LNCaP clone FGC (cell line): ENCODE measurements around the gene APOL4.
"Not testable (repeated sequence)": the region's sequence is repeated elsewhere in the genome, so short reads cannot be mapped to it uniquely, and the experiment has no call there.

Source experiments
- DNase-seq: peaks from one replicate; pipeline ENCODE4 v3.0.0-alpha.2; 2011; ENCODE audit warnings: low read depth
- H3K4me3 ChIP-seq: 2 replicates; pipeline ENCODE4 v1.5.1; 2011; ENCODE audit warnings: mild to moderate bottlenecking, low read depth, low read length, control low read depth
- TF ChIP-seq, protein P1 (sequence below): IDR thresholded peaks from 2 replicates; pipeline ENCODE4 v1.5.1; 2012; ENCODE audit warnings: mild to moderate bottlenecking; ENCODE audit not compliant: control insufficient read depth, insufficient read depth; ENCODE audit errors: extremely low read depth

Gene APOL4

DNA sequence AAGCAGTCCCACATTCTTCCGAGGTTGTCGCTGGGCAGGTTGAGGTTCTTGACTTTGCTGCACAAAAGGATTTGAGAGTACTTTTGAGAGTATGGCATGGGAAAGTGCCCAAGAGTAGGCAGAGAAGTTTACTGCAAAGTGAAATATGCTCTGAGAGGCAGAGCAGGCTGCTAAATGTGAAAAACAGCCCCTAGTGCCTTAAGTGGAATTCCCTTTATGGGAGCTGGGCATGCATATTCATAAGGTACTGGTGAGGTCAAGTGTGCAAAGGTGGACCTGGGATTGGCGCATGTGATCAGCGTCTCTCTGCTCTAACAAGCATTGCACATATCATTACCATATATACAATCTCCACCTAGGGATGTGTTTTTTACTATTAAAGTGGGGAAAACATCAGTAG, 12.0 kb upstream of the APOL4 start:
- TF ChIP-seq, protein P1, sequence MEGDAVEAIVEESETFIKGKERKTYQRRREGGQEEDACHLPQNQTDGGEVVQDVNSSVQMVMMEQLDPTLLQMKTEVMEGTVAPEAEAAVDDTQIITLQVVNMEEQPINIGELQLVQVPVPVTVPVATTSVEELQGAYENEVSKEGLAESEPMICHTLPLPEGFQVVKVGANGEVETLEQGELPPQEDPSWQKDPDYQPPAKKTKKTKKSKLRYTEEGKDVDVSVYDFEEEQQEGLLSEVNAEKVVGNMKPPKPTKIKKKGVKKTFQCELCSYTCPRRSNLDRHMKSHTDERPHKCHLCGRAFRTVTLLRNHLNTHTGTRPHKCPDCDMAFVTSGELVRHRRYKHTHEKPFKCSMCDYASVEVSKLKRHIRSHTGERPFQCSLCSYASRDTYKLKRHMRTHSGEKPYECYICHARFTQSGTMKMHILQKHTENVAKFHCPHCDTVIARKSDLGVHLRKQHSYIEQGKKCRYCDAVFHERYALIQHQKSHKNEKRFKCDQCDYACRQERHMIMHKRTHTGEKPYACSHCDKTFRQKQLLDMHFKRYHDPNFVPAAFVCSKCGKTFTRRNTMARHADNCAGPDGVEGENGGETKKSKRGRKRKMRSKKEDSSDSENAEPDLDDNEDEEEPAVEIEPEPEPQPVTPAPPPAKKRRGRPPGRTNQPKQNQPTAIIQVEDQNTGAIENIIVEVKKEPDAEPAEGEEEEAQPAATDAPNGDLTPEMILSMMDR, result no peak
- no peak for DNase-seq

DNA sequence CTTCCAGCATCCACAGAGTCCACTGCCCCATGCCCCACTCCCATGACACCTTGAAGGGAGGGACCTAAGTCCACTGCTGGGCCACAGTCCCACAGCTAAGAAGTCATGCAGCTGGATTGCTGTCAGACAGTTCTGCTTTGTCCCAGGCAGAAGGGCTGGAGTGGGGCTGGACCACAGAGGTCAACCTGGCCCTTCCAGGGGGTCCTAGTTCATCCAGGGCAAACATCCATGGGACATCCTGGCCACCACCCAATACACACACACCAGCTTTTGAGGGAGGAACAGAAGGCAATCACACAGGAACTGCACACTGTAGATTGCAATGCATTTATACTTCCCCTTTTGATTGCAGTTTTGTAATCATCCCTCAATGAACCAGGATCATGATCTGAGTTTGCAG, 11.3 kb upstream of the APOL4 start:
- TF ChIP-seq, protein P1, result no peak
- H3K4me3 ChIP-seq, result no peak overlapping the region
- DNase-seq, result no peak

More for the DNA sequence above, 12.0 kb upstream of the APOL4 start:
- no peak overlapping the region for H3K4me3 ChIP-seq

DNA sequence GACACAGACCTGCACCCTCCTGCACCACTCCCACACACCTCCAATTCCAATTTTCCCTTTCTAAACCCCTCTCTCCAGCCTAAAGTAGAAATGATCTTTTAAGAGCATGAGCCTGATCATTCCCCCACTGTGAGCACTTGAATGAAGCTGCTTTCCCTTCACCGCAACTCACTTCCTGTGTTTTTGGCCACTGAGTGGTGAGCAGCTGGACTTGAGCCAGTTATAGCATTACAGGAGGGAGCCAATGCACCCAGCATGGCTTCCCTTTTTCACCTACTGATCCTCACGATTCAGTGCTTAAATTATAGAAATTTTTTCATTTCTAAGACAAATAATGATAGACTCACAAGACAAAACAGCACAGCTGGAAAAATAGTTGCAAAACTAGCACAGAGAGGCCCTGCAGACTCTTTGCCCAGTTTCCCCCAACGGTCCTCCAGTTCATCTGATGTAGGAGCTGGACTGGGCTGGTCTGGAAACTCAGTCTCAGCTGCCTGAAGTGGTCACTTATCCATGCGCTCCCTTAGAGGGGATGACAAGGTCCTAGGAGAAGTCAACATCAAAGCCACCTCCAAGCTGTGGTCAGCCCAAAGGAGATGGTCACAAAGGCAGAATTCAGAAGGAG, 9.7 kb upstream of the APOL4 start:
- TF ChIP-seq, protein P1, result no peak
- H3K4me3 ChIP-seq, result no peak overlapping the region
- DNase-seq, result no peak

DNA sequence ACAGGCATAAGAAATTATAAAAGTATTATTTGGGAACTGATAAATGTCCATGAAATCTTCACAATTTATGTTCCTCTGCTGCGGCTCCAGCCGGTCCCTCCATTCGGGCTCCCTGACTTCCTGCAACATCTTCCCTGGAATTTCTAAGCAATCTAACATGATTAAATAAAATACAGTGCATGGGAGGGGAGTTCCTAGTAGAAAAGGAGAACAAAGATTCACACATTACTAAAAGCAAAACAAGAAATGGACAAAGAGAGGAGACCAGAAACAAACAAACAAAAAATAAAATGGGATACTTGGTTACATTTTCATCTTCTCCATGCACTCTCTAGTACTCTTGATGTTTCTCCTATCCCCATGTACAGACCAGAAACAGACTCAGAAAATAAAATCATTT, 8.6 kb upstream of the APOL4 start:
- H3K4me3 ChIP-seq, result no peak overlapping the region
- TF ChIP-seq, protein P1, result no peak
- DNase-seq, result no peak

DNA sequence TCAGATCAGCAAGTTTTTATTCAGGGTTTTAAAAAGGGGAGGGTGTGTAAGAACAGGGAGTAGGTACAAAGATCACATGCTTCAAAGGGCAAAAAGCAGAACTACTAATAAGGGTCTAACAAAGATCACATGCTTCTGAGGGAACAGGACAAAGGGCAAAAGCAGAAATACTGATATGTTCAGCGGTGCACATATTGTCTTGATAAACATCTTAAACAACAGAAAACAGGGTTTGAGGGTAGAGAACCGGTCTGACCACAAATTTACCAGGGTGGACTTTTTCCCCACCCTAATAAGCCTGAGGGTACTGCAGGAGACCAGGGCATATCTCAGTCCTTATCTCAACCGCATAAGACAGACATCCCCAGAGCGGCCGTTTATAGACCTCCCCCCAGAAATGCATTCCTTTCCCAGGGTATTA, 7.9 kb upstream of the APOL4 start:
- DNase-seq, H3K4me3 ChIP-seq: not testable (repeated sequence)

DNA sequence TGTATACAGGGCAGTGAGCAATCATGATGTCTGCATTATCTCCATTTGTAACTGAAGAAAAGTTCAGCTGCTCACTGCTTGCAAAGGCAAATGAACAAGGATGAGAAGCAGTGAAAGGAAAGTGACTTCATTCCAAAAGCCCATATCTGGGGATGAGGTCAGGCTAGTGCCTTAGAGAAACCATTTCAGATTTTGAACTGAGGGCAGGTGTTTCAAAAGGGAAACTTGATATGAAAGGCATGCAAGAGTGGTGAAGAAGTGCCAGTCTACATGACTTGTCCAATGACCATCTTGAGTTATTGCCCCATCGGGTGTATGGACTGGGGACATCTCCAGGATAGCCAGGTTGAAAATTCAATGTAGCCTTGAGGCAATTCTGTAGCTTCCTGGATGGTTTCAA, 7.3 kb upstream of the APOL4 start:
- TF ChIP-seq, protein P1, result no peak
- no peak for DNase-seq
- no peak overlapping the region for H3K4me3 ChIP-seq

DNA sequence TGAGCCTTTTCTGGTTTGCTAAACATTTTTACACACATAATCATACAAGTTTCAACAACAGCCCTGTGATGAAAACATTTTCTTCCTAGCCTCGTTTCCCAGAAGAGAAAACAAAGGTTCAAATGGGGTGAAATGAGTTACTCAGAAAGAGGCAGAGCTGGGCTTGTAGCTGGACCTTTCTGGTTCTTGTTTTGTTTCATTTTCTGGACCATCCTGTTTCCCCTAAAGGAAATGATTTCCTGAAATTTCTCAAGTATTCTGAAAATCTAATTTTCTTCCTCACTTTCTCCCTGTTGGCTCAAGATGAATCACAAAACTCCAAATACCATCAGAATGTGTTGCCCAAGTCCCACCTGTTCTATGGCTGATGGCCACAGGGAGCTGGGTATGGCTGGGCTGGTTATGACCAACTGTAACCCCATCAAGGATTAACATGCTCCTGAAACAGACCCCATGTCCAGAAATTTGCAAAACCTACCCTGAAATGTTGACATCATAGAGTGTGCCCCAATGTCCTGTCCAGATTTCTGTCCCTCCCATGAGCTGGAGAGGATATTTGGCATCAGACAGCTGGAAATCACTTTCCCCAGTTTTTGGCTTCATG, 6.7 kb upstream of the APOL4 start:
- TF ChIP-seq, protein P1, result no peak
- H3K4me3 ChIP-seq, result no peak overlapping the region
- DNase-seq, result no peak
